Gastroesophageal sphincter (tissue), 4 donors: ENCODE data around the gene ITGA5. TPM values are rescaled to one million over a fixed set of nuclear protein-coding genes. Genes with fewer than 3 reads are reported as not detected.

Source experiments
- ATAC-seq: fragments of 150-250 bp; one replicate; pipeline ENCODE4 v1.9.1; 2016; ENCODE audit warnings: mild to moderate bottlenecking, moderate library complexity
- H3K27ac ChIP-seq, 4 donors: fragments of 200-600 bp; sonication (generic) in 3 of 4; 1 replicate in 3 of 4; 2 replicates in 1 of 4; pipeline ENCODE4 v1.5.1; 2016 to 2019
- H3K27me3 ChIP-seq: fragments of 200-600 bp; sonication (generic); one replicate; pipeline ENCODE4 v1.5.1; 2019
- H3K36me3 ChIP-seq, 2 donors: fragments of 200-600 bp; sonication (generic); one replicate each; pipeline ENCODE4 v1.5.1; 2019; ENCODE audit warnings: control low read depth in 1 of 2
- H3K4me1 ChIP-seq, 3 donors: fragments of 200-600 bp; sonication (generic); 1 replicate in 2 of 3; 2 replicates in 1 of 3; pipeline ENCODE4 v1.5.1; 2016 to 2019; ENCODE audit warnings: control low read depth in 2 of 3
- H3K4me3 ChIP-seq, 2 donors: fragments of 200-600 bp; sonication (generic); one replicate each; pipeline ENCODE4 v1.5.1; 2019; ENCODE audit warnings: mild to moderate bottlenecking in 1 of 2, moderate library complexity in 1 of 2
- H3K9me3 ChIP-seq, 3 donors: fragments of 200-600 bp; sonication (generic); one replicate each; pipeline ENCODE4 v1.5.1; 2017 to 2019; ENCODE audit warnings: control low read depth in 2 of 3
- EP300 ChIP-seq: sonication (generic); formaldehyde crosslinking; IDR thresholded peaks from one replicate; pipeline ENCODE4 v1.6.1; 2017; ENCODE audit warnings: antibody characterized with exemption, mild to moderate bottlenecking
- POLR2A ChIP-seq, 2 donors: fragments of 450-650 bp; IDR thresholded peaks; one replicate each; pipeline ENCODE4 v1.6.1; 2017; ENCODE audit warnings: antibody characterized with exemption in 2 of 2, mild to moderate bottlenecking in 2 of 2, moderate library complexity in 1 of 2
- POLR2AphosphoS5 ChIP-seq: sonication (generic); formaldehyde crosslinking; IDR thresholded peaks from one replicate; pipeline ENCODE4 v1.6.1; 2017; ENCODE audit warnings: antibody characterized with exemption
- WGBS, 2 donors: methylation state at CpG; one replicate each; pipeline ENCODE4 v1.1.5; 2018; ENCODE audit warnings: low coverage in 1 of 2; 5-methylcytosine and 5-hydroxymethylcytosine counted together
- total RNA-seq, 4 donors: library from RNA; depleted of rRNA; stranded (reverse); fragments of >200 nt; gene quantifications; one replicate each; pipeline ENCODE4 v1.1.0, GENCODE V29; 2016
- TF ChIP-seq, protein P1 (sequence below), 4 experiments: fragments of 200-600 bp in 2 of 4; fragments of 450-650 bp in 2 of 4; sonication (generic) in 1 of 4; IDR thresholded peaks; one replicate each; pipeline ENCODE4 v1.5.1; 2017 to 2019; ENCODE audit warnings: antibody characterized with exemption in 4 of 4, mild to moderate bottlenecking in 2 of 4, moderate library complexity in 2 of 4

The ITGA5 gene
- total RNA-seq, 4 donors from 2014 or later = 141 to 908 (median 220) TPM

DNA sequence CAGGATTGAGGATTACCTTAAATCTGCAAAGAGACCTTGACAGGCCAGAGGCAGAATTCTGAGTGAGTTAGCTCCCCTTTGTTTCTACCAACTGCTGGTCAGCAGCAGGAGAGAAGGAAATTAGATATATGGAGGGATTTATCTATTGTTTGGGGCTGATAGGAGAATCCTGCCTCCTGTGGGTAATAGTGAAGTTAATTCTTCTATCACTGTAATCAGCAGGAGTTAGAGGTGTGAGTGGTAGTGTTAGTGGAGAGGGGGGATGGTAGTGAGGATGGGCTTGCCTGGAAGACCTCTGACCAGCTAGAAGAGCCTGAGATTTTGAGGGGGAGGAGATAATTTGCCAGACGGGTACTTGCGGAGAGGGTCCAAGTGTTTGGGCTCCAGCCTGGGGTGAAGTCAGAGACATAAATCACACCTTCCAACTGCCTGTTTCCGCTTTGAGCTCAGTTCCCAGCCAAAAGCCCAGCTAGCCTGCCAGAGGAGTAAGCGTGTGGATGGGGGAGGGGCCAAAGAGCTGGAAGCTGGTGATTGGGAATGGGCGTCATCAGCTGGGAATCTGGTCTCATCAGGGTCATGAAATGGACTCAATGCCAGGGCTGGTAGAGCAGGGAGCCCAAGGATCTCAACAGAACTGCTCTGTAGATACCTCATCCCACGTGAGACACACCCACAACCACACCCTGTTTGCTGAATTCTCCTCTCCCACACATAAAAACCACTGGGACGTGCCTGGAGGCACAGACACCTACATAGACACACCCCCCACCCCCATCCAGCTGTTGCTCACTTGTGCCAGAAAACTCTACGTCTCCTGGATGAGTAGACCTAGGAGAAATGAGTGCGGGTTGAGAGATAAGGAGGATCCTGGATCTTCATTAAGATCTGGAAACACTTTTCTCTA, 13.1 kb upstream of the ITGA5 start:
- TF ChIP-seq EP300 (no peak), POLR2AphosphoS5 (peak; percentile 88)
- TF ChIP-seq, protein P1, sequence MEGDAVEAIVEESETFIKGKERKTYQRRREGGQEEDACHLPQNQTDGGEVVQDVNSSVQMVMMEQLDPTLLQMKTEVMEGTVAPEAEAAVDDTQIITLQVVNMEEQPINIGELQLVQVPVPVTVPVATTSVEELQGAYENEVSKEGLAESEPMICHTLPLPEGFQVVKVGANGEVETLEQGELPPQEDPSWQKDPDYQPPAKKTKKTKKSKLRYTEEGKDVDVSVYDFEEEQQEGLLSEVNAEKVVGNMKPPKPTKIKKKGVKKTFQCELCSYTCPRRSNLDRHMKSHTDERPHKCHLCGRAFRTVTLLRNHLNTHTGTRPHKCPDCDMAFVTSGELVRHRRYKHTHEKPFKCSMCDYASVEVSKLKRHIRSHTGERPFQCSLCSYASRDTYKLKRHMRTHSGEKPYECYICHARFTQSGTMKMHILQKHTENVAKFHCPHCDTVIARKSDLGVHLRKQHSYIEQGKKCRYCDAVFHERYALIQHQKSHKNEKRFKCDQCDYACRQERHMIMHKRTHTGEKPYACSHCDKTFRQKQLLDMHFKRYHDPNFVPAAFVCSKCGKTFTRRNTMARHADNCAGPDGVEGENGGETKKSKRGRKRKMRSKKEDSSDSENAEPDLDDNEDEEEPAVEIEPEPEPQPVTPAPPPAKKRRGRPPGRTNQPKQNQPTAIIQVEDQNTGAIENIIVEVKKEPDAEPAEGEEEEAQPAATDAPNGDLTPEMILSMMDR (IDR thresholded peaks at IDR 0.05) = peak in 1 of 4 experiments; percentile 8

DNA sequence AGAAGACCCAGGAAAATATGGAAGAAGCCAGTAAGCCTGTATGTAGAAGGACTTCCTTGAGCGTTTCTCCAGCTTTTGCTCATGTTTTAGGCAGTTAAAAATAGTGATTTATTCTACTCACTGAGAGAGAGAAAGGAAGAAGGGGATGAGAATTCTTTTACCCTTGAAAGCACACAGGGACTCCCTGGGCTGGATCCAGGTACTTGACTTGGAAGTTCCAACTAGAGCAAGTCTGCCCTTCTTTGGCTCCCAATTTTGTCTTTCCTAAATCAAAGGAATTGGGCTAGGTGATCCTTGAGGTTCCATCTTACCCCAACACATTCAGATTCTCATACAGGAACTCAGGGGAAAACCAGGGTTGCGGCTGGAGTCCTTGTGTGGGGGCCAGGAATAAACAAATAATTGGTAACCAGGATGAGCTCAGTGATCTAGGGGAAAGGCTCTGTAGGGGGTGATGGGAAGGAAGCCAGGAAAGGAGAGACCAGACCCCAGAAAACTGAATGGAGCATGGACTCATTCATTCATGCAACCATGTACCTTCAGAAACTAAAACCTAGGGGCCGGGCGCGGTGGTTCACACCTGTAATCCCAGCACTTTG, 11.5 kb upstream of the ITGA5 start:
- Histone ChIP-seq H3K4me3 (no peak overlapping the region), H3K36me3 (no peaks in the 10 kb centered on the region), H3K9me3 (no peaks in the 10 kb centered on the region), H3K27me3 (no peaks in the 10 kb centered on the region), H3K27ac (peak overlapping the region in 3 of 4 donors; percentile 9 to 97 (median 65)), H3K4me1 (peaks cover 9 to 79% (median 37%) of the 10 kb centered on the region in 3 donors)
- WGBS, 2 donors = 68 to 90% methylated on average over 4 to 5 of the region's 5 CpGs
- TF ChIP-seq EP300 (no peak), POLR2A (IDR thresholded peaks at IDR 0.05) (no peak), POLR2AphosphoS5 (no peak)
- TF ChIP-seq, protein P1 (IDR thresholded peaks at IDR 0.05) = no peak
- ATAC-seq = no peak

More for the DNA sequence above, 13.1 kb upstream of the ITGA5 start:
- Histone ChIP-seq H3K4me1 (peaks cover 9 to 64% (median 30%) of the 10 kb centered on the region in 3 donors), H3K4me3 (no peak overlapping the region), H3K27ac (peak overlapping the region in 3 of 4 donors; percentile 65 to 97 (median 73)), H3K27me3 (no peaks in the 10 kb centered on the region), H3K36me3 (no peaks in the 10 kb centered on the region), H3K9me3 (no peaks in the 10 kb centered on the region)
- peak; percentile 78 for ATAC-seq
- 13 to 33% methylated on average over 5 of the region's 9 CpGs for WGBS, 2 donors

DNA sequence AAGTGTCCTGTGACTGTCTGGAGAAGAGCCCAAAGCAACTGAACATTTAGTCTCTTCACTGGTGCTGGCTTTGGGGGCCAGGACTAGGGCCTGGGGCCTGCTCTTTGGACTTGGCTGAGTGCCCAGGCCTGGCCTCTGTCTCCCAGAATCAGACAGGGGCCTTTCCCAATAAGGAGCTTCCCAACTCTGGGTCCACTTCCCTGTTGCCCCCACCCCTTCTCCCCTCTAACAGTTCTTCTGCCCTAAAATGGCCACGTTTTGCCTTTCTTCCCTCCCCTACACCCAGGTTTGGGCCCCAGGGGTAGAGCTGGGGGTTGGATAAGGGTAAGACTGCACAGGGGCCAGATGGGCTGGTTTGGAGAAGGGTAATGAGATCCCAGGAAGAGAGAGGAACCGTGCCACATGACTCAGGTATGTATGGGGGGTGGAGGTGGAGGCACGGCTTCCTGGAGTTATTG, 10.0 kb upstream of the ITGA5 start:
- Histone ChIP-seq H3K27me3 (no peaks in the 10 kb centered on the region), H3K4me3 (no peak overlapping the region), H3K4me1 (peaks cover 9 to 94% (median 43%) of the 10 kb centered on the region in 3 donors), H3K36me3 (no peaks in the 10 kb centered on the region), H3K27ac (peak overlapping the region; percentile 13 to 97 (median 76)), H3K9me3 (no peaks in the 10 kb centered on the region)
- 38 to 56% methylated on average over 2 to 3 of the region's 3 CpGs for WGBS, 2 donors
- TF ChIP-seq POLR2A (IDR thresholded peaks at IDR 0.05) = no peak
- TF ChIP-seq, protein P1 (IDR thresholded peaks at IDR 0.05) = no peak
- TF ChIP-seq EP300 = no peak
- TF ChIP-seq POLR2AphosphoS5 = no peak
- no peak for ATAC-seq

DNA sequence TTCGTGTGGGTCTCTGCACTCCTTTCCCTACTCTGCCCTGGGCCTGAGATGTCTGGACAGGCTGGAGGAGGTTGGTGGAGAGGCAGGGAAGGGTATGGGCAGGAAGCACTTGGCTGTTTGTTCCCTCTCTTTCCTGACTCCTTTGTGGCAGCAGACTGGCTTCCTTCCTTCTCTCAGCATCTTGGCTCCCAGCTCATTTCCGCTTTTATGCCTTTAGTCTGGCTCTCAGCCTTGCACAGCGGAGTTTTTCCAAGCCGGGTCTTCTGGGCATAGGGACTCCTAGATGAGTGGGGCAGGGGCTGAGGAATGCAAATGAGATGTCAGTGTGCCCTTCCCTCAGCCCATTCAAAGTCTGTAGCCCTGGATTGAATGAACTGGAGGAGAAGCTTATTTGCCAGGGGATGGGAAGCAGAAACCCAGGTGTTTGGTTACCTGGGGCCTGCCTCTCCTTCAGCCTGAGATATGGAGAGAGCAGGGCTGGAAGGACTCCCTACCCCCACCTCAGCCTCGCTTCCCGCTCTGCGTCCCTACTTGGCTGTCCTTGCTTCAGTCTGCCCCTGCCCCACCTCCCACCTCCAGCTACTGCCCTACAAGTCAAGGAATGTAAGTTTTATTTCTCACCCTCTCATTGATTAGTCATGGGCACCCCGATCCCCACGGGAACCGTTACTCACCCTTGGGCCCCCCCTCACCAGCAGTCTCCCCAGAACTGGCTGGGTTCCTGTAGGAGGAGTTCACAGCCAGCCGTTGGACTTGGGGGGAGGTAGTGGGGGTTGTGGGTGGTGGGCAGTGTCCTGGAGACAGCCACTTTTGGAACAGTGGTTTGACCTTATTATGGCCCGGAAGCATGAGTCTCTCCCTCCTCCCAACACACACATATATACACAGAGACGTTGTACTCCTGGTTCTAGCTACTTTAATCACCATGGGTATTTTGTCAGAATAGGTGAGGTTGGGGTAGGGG, 9.3 kb upstream of the ITGA5 start:
- H3K36me3 ChIP-seq = no peaks in the 10 kb centered on the region
- no peak for ATAC-seq
- TF ChIP-seq, protein P1 (IDR thresholded peaks at IDR 0.05) = no peak
- peak; percentile 75 for TF ChIP-seq POLR2AphosphoS5
- no peaks in the 10 kb centered on the region for H3K9me3 ChIP-seq
- peak overlapping the region; percentile 13 to 97 (median 76) for H3K27ac ChIP-seq
- peaks cover 9 to 99% (median 43%) of the 10 kb centered on the region in 3 donors for H3K4me1 ChIP-seq
- 29 to 38% methylated on average over 1 to 10 of the region's 13 CpGs for WGBS, 2 donors
- H3K4me3 ChIP-seq = no peak overlapping the region
- no peaks in the 10 kb centered on the region for H3K27me3 ChIP-seq
